Stimulated activated CD8-positive, alpha-beta memory T cell treated with anti-CD3 and anti-CD28 coated beads, Interleukin-15, amount 100 ng/mL, for 1 hour (primary cell): ENCODE results near the gene SYNJ2BP.

Experiments
- DNase-seq: peaks from one replicate; pipeline ENCODE4 v3.0.0-alpha.2; 2020; ENCODE audit warnings: low read depth

Gene SYNJ2BP

GRCh38 chr14:70391493-70392391 is 25.1 kb downstream of the SYNJ2BP start:
- no peak for DNase-seq

- no peak for DNase-seq
Measured at GRCh38 chr14:70382536-70382935, 34.4 kb downstream of the SYNJ2BP start.

- DNase-seq, result no peak
Measured at GRCh38 chr14:70380824-70381223, 36.1 kb downstream of the SYNJ2BP start.

GRCh38 chr14:70378696-70379095 is 38.2 kb downstream of the SYNJ2BP start:
- DNase-seq, result no peak
